Inferior parietal cortex (tissue), 1 donor: ENCODE data around the gene HEATR3.

ENCODE experiments used
- DNase-seq: peaks from one replicate; pipeline ENCODE4 v3.0.0-alpha.2; 2016; ENCODE audit errors: extremely low spot score

Gene HEATR3, protein sequence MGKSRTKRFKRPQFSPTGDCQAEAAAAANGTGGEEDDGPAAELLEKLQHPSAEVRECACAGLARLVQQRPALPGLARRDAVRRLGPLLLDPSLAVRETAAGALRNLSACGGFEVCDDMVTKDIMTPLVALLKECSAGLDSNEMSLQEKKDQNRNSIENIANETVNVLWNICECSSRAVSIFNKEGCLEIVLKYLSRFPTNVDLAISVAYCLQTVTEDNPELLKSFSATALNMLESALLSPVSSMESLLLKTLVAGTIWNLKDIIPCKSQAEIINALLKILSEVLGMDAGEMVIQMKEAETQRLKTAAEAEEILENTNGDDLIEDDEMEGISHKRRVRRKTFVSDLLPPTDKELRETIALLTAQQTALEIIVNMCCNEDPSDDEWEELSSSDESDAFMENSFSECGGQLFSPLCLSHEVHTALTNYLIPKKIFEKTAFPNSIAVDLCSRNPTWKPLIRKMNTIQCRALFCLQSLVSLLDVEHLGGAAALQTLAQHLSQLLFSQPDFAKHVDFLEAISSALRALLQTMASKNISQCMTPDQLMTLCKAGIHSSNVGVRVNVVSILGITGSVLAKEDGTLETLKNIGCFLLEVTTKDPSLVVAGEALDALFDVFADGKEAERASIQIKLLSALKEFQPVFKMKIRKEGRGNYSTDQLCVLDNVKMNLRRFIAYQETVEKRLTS

DNA sequence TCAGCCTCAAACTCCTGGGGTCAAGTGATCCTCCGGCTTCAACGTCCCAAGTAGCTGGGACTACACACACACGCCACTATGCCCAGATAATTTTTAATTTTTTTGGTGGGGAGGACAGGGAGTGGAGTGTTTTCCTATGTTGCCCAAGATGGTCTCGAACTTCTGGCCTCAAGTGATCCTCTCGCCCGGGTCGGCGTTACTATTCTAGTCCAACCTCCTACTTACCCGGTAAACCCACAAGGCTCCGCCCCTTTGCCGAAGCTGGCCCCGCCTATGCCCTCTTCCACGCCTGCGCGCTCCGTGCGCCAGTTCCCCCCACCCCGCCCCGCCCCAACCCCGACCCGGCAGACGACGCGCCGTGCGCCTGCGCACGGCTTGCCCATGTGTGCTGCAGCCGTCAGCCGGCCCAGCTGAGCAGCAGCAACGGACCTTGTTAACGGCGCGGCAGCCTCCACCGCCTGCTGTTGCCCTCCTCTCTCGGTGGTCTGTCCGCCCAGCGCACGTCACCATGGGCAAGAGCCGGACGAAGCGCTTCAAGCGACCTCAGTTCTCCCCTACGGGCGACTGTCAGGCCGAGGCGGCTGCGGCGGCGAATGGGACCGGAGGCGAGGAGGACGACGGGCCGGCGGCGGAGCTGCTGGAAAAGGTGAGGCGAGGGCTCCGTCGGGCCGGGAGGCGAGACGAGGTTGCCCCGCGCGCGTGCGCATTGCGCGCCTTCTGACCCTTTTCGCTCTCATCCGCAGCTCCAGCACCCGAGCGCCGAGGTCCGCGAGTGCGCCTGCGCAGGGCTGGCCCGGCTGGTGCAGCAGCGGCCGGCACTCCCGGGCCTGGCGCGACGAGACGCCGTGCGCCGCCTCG lies at the start of gene HEATR3:
TSS of gene HEATR3 (plus strand) at position 347 of the 858 bp plus-strand sequence. CDS start at position 509, 162 bp downstream.
- DNase-seq = peak; percentile 92

DNA sequence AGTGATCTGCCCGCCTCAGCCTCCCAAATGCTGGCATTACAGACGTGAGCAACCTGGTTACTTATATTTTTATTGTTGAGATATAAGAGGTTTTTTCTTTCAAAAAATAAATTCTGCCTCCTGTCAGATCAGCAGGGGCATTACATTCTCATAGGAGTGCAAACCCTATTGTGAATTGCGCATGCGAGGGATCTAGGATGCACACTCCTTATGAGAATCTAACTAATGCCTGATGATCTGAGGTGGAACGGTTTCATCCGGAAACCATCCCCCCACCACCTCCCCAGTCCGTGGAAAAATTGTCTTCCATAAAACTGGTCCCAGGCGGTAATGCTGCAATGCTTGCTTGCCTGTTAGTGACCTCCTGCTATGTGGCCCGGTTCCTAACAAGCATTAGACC lies 48.2 kb upstream of the HEATR3 start:
- DNase-seq = no peak

DNA sequence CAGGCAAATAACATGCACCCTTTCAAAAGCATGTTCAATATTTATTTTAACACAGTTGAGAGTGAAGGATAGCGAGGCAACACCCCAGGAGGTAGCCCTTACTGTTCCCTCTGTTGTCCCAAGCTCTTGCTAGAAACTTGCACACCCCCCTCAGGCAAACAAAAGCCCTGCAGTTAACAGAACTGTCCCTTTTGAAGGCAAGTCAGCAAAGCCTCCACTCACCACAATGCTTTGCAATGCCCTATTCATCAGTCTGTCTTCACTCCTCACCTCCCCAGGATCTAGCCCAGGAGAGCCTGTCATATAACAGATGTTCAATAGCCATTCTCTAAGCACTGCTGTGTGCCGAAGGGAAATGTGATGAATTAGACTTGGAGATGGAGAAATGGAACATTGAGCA lies 44.2 kb upstream of the HEATR3 start:
- DNase-seq = no peak

DNA sequence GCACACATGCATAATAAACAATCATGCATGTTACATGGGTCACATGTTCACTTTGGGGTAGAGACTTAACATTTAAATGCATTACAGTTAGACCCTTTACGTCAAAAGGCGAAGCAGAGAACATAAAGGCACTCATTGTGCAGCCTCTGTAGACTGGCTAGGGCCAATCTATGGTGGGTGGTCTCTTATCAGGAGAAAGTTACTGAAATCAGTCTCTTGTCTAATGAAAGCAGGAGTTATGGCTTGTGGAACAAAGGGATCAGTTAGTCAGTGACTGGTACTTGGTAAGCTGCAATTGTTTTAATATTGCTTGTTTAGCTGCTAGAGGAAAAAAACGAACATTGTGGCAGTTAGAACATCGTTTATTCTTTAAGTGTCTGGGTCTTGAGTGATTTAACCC lies 42.1 kb upstream of the HEATR3 start:
- no peak for DNase-seq

DNA sequence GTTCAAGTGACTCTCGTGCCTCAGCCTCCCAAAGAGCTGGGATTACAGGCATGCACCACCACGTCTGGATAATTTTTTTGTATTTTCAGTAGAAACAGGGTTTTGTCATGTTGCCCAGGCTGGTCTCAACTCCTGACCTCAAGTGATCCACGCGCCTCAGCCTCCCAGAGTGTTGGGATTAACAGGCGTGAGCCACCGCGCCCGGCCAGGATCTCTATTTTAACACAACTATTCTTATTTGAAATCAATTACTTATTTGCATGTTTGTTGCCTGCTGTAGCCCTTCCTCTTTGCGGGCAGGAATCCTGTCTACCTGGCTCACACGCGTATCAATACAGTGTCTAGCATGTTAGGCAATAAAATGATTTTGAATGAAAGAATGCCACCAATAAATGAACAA lies 41.6 kb upstream of the HEATR3 start:
- DNase-seq = no peak

DNA sequence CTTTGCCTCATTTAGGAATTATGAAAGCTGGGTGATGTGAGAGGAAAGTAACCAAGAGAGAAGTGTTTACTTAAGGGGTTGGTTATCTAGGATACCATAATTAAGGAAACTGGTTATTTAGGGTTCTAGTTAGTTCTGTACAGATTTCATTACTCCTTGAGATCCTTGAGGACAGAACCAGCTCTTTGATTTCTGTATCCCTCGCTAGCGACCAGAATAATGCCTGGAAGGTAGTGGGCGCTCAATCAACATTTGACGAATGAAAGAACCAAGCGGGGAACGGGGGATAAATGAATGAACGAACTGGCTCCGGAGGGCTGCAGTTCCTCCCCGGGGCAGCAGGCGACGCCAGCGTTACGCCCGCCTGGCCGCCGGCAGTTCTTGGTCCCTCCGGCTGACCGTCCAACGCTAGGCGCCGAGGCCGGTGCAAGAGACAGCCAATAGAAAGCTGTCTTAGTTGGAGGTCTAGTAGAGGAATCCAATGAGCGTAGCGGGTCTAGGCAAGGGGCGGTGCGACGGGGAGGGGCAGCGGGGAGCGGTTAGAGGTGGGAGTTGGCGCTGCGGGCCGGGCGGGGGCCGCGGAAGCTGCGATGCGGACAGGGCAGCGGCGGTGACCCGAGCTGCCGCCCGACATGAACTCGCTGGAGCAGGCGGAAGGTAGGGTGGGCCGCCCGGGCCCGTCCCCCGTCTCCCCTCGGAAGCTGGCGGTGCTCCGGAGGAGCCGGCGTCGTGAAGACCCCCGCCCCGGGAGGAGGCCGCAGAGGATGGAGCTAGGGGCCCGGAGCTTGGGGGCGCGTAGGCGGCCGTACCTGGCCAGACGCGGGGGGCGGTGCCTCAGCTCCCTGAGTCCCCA lies 40.9 kb upstream of the HEATR3 start, which contains the start of gene CNEP1R1:
TSS of gene CNEP1R1 (plus strand) at position 542 of the 853 bp plus-strand sequence. CDS start at position 633, 91 bp downstream.
- peak; percentile 99 for DNase-seq

DNA sequence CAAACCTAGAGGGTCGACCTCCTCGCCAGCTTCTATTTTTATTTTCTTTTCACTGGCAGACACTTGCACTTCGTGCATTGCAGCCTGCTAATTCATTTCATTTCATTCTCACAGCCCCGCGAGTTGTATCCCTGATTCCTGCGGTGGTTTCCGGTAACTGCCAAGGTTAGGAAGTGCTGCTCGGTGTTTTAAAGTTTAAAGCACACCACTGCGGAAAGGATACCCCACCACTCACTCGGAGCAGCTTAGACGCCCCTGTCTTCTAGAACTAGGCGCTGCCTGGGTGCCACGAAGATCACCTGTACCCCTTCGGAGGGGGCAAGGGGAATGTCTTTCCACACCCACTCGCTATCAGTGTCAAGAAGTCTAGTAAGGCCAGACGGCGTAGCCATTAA lies 40.2 kb upstream of the HEATR3 start:
- DNase-seq = no peak

DNA sequence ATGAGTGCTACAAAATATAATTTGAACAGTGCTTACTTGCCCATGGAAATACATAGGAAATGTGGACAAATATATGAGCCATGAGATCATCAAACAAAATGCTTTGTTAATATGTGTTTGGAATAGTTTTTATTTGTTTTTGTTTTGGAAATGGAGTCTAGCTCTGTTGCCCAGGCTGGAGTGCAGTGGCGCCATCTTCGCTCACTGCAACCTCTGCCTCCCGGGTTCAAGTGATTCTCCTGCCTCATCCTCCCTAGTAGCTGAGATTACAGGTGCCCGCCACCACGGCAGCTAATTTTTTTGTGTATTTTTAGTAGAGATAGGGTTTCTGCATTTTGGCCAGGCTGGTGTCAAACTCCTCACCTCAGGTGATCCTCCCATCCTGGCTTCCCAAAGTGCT lies 37.9 kb upstream of the HEATR3 start:
- no peak for DNase-seq

DNA sequence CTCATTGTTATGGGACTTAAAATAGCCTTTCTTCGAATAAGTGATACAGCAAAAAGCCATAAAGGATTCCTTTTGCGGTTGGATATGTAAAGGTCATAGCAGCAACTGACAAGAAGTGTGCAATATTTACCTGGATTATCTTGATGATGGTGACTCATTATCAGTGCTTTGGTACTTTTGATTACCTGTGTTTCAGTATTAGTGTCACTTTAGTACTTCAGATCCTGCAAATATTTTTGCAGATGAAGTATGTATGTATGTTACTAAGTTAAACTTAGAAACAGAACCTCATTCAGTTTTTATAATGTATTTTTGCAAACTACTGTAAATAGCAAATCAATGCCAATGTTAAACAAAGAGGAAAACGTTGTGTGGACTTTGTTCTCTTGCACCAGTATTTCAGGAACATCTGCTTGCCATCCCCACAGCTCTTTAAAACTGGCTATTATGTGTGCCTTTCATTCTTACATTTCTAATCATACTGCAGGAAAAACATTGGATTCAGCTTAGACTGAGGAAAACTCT lies 30.2 kb upstream of the HEATR3 start:
- no peak for DNase-seq

DNA sequence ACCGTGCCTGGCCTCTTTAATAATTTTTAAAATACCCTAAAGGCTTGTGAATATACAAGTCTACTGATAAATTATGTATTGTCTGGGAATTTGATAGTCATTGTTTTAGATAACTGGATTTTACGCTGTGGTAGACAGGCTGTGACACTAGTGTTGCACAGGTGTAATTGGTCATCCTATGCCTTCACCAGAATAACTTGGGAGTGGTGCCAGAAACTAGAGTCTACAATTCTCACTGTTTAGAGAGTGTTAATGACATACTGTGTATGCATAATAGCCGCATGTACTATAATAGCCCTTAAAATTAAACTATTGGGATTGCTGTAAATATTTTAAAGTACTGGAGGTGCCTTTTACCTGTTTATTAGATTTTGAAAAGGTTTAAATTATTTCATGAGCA lies 29.3 kb upstream of the HEATR3 start:
- no peak for DNase-seq

DNA sequence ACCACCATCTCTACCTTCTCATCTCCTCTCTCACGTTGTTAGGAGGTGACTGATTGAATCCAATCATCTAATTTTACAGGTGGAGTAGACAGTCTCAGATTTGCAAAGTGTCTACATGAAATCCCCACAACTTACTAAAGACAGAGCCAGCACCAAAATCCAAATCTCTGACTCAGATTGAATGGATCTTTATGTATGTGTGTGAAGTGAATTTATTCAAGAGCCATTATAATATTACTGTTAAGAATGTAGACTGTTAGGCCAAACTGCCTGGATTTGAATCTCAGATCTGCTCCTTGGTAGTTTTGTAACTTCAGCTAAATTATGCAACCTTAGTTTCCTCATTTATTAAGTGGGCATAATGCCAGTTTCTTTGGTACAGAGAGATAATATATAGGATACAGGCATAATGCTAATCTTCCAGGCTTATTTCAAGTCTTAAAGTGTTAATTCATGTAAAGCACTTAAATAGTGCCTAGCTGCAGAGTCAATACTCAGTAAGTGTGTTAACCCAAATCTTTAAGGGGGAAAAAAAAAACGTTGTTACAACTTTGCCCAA lies 28.0 kb upstream of the HEATR3 start:
- DNase-seq = no peak

DNA sequence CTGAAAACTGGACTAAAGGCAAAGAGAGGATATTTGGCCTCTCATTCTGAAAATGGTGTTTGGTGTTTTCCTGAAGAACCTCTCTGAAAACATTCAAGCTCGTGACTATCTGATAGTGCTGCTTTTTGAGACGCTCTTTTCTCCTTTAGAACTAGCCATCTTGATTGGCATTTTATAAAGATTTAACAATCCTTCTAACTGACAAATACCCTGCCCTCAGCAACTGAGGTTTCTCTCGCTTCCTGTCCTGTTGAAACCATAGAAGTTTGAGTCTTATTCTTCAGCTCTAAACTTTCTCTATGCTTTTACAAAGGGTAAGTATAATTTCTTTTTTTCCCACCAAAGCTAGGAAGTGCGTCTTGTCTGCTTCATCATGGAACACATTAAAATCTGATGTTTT lies 27.5 kb upstream of the HEATR3 start:
- no peak for DNase-seq

DNA sequence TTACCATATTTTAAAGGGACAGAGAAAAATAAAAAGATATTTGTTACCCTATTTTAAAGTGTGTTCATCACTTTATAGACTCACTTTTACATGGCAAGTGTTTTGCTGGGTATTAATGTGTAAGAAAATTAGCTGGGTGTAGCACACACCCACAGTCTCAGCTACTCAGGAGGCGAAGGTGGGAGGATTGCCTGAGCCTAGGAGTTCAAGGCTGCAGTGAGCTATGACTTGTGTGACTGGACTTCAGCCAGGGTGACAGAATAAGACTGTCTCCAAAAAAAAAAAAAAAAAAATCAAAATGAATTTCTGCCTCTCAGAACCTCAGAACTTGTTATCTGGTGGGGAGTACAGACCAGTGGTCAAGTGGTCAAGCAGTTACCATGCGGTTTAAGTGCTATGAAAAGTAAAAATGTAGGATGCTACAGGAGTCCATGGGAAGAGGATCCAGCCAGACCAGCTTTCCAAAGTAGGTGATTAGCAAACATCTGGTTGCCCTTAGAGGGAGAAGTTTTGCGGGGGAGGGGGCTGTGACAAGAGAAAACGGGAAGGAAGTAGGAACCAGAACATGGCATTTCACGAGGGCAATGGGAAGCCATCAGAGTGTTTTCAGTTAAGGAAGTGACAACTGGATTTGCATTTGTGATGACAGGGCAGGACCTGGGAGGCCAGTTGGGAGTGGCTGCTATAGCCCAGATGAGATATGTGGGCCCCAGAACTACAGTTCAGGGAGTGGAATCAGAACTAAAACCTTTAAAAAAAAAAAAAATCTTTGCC lies 26.8 kb upstream of the HEATR3 start:
- DNase-seq = peak; percentile 23

DNA sequence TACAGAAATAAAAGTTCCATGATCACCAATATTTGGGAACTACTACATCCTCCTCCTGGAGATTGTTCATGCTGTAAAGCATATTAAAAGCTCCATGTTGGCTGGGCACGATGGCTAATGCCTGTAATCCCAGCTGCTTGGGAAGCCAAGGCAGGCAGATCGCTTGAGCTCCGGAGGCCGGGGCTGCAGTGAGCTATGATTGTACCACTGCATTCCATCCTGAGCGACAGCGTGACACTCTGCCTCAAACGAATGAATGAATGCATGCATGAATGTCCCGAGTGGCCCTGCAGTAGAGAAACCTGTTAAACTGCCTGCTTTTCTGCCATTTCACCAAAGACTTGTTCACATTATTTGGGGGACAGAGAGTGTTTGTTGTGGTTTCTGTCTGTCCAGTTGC lies 25.8 kb upstream of the HEATR3 start:
- DNase-seq = no peak

DNA sequence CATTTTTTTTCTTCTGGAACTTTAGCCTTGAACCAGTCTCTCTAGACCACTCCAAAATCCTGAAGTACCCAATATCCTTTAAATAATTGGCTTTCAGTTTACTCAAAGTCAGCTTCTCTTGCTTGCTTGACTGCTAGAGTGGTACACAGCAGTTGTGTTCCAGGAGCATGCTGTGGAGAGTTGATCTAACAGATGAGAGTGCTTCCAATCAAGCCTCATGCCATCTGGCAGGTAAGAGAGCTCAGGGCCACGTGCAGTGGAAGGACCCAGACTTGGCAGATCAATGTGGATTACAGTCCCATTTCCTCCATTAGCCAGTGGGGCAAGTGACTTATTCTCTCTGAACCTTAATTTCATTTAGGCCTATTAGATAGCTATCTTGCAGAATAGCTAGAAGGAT lies 25.1 kb upstream of the HEATR3 start:
- no peak for DNase-seq

DNA sequence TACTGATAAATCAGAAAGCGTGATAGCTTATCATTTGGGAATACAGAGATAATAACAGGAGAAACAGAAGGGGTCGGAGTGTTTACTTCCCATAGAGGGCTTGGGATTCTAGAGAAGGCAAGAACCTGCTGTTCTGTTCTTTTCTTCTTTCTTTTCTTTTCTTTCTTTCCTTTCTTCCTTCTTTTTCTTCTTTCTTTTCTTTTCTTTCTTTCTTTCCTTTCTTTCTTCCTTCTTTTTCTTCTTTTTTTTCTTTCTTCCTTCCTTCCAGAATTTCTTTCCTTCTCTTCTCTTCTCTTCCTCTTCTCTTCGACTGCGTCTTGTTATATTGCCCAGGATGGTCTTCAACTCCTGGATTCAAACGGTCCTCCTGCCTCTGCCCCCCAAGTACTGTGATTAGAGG lies 22.4 kb upstream of the HEATR3 start:
- no peak for DNase-seq

DNA sequence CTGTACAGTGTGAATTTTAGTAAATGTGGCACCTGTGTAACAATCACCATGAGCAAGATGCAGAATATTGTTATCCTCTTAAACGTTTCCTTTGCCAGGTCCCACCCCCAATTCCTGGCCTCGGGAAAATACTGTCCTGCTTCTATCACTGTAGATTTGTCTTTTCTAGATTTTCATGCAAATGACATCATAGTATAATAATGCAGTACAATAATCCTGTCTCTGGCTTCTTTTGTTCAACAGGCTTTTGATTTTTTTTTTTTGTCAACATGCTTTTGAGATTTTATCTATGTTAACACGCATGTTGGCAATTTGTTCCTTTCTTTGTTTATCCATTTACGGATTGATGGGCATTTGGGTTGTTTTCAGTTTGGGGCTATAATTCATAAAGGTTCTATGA lies 20.4 kb upstream of the HEATR3 start:
- DNase-seq = no peak

DNA sequence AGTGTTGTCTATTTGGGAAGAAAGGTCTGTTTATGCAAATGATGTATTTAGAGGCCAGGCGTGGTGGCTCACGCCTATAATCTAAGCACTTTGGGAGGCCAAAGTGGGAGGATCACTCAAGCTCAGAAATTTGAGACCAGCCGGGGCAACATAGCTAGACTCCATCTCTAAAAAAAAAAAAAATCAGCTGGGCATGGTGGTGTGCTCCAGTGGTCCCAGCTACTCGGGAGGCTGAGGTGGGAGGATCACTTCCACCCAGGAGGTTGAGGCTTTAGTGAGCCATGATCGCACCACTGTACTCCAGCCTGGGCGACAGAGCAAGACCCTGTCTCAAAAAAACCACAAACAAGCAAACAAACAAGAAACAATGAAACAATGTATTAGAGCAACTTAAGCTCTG lies 18.9 kb upstream of the HEATR3 start:
- no peak for DNase-seq

DNA sequence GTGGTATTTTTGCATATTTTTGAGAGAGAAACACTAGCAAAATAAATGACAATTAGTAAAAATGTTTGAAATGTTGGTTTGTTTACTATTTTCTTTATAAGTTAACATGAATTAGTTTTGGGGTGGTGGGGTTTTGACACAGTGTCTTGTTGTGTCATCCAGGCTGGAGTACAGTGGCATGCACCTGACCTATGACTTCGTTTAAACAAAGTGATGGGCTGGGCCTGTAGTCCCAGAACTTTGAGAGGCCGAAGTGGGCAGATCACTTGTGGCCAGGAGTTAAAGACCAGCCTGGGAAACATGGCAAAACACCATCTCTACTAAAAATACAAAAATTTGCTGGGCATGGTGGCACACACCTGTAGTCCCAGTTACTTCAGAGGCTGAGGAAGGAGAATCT lies 17.9 kb upstream of the HEATR3 start:
- DNase-seq = no peak

DNA sequence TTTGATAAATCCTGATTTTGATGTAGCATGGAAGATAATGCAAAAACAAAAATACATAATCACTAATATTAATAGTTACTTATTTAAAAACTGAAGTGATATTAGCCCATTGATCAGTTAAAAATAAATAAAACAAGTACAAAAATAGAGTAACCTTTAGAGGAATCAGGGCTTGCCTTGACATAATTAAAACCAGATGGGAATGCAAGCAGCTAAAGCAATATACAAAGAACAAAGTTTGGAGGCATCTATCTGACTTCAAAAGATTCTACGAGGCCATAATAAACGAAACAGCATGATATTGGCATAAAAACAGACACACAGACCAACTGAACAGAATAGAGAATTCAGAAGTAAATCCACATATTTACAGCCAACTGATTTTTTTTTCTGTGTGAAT lies 15.0 kb upstream of the HEATR3 start:
- no peak for DNase-seq
